NCI-H1694 (cell line): ENCODE data around the gene POLR3H.

Experiments
- DNase-seq: peaks from one replicate; lab custom pipeline; 2025; lab: John Stamatoyannopoulos, UW

The POLR3H gene

GRCh38 chr22:41481925-41482318 is 62.3 kb downstream of the POLR3H start:
- DNase-seq: no peak

GRCh38 chr22:41481131-41481830 is 63.0 kb downstream of the POLR3H start:
- DNase-seq: no peak

- peak; percentile 23 for DNase-seq
These were observed 63.9 kb downstream of the POLR3H start for GRCh38 chr22:41480397-41480735.

GRCh38 chr22:41479671-41480396 is 64.4 kb downstream of the POLR3H start:
- peak; percentile 39 for DNase-seq

GRCh38 chr22:41478891-41479521 is 65.3 kb downstream of the POLR3H start:
- DNase-seq: peak; percentile 87

DNA sequence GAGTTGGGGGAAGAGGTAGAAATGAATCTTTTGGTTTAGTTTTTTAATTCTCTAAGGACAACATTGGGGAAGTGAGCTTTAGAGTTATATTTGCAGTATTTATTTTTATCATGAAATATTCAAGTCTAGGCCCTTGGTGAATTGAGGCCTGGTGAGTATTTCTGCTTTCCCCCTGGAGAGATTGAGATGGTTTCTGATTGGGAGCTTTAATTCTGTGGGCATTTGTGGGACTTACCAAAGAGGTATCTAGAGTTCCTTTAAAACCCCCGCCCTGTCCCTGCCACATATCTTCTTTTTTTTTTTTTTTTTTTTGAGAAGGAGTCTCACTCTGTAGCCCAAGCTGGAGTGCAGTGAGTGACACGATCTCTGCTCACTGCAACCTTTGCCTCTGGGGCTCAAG is 65.8 kb downstream of the POLR3H start:
- DNase-seq: no peak
